H1 (cell line): ENCODE data around the gene MACROD2. TPM values are rescaled to one million over a fixed set of nuclear protein-coding genes. Genes with fewer than 3 reads are reported as not detected.

ENCODE experiments used
- BRCA1 ChIP-seq: IDR thresholded peaks from 2 replicates; pipeline ENCODE4 v1.6.1; 2012; ENCODE audit warnings: low read depth, low read length, improper control_type of control experiment
- CHD7 ChIP-seq: fragments of 300-600 bp; sonication (generic); IDR thresholded peaks from 2 replicates; pipeline ENCODE4 v1.7.1; 2012; ENCODE audit warnings: low read length, moderate library complexity, mild to moderate bottlenecking, inconsistent platforms; ENCODE audit not compliant: insufficient replicate concordance
- HDAC2 ChIP-seq, 2 experiments: fragments of 300-600 bp in 1 of 2; sonication (generic) in 1 of 2; IDR thresholded peaks; 2 replicates each; pipeline ENCODE4 v1.6.1; 2011 to 2012; ENCODE audit warnings: low read depth in 2 of 2, low read length in 2 of 2, mild to moderate bottlenecking in 2 of 2, moderate library complexity in 2 of 2, borderline replicate concordance in 1 of 2, inconsistent platforms in 1 of 2
- JUND ChIP-seq: IDR thresholded peaks from 2 replicates; pipeline ENCODE4 v1.6.1; 2011; ENCODE audit warnings: mild to moderate bottlenecking, improper control_type of control experiment, low read length
- PHF8 ChIP-seq: fragments of 200-600 bp; sonication (generic); conservative IDR thresholded peaks from 2 replicates; pipeline ENCODE4 v1.7.1; 2012; ENCODE audit warnings: low read depth, mild to moderate bottlenecking, inconsistent platforms, low read length, moderate library complexity
- RXRA ChIP-seq: IDR thresholded peaks from 2 replicates; pipeline ENCODE4 v1.6.1; 2011; ENCODE audit warnings: low read depth, mild to moderate bottlenecking, low read length, moderate library complexity; ENCODE audit not compliant: insufficient read depth
- SIRT6 ChIP-seq: IDR thresholded peaks from one replicate; pipeline ENCODE4 v1.7.1; 2012; ENCODE audit warnings: low read length, inconsistent platforms
- TAF1 ChIP-seq: IDR thresholded peaks from 2 replicates; pipeline ENCODE4 v1.6.1; 2011; ENCODE audit warnings: mild to moderate bottlenecking, low read depth, low read length
- TAF7 ChIP-seq: optimal IDR thresholded peaks from 2 replicates; pipeline ENCODE3; 2011; ENCODE audit warnings: low read depth, mild to moderate bottlenecking, inconsistent platforms, low read length, moderate library complexity, borderline replicate concordance
- ZNF274 ChIP-seq: IDR thresholded peaks from 2 replicates; pipeline ENCODE4 v1.7.0; 2012; ENCODE audit warnings: low read length, borderline replicate concordance; ENCODE audit errors: extremely low read depth
- polyA plus RNA-seq, 7 experiments: library from polyadenylated mRNA; depleted of rRNA in 3 of 7; stranded (reverse) in 5 of 7; unstranded in 2 of 7; fragments of >200 nt in 5 of 7; fragments of 200-250 nt in 2 of 7; gene quantifications; 1 replicate in 5 of 7; 2 replicates in 1 of 7; 4 replicates in 1 of 7; pipeline versions ENCODE4 v1.2.1 to v1.2.3, GENCODE V29; 2011 to 2013; ENCODE audit warnings: missing spikeins in 2 of 7, mixed read lengths in 2 of 7
- total RNA-seq: library from RNA; stranded (reverse); fragmentation: NEBNext Ultra II Directional; extraction: Animal tissue kit (Norgen Biotek cat#: 25700); gene quantifications from 2 replicates; pipeline ENCODE4 v1.2.1, GENCODE V29; 2021

Gene MACROD2
- total and polyA plus RNA-seq, 2 of the 8 experiments (the other 6 are each of a cell fraction or from before 2014, with no cell fraction given): 0.70 to 3.9 TPM

- TF ChIP-seq TAF7 (no peak), RXRA (no peak), JUND (no peak), PHF8 (no peak), HDAC2 (IDR thresholded peaks at IDR 0.05; ENCODE audit: borderline replicate concordance in 1 of 2, low read depth in 2 of 2, low read length in 2 of 2) (no peak), ZNF274 (no peak), SIRT6 (no peak), BRCA1 (no peak), TAF1 (no peak), CHD7 (no peak)
Observed at GRCh38 chr20:15445056-15445840, 1449.9 kb downstream of the MACROD2 start (continued).
